DOHH2 (cell line): ENCODE results near the gene NUDT16.

Experiments used
- CTCF ChIP-seq: fragments of 200-600 bp; sonication (generic); IDR thresholded peaks from one replicate; pipeline ENCODE4 v1.5.1; 2014; ENCODE audit warnings: antibody characterized with exemption, mild to moderate bottlenecking, low read depth, low read length; ENCODE audit not compliant: poor library complexity, severe bottlenecking
- EZH2phosphoT487 ChIP-seq: fragments of 200-600 bp; sonication (generic); IDR thresholded peaks from 2 replicates; pipeline ENCODE4 v1.6.1; 2017; ENCODE audit warnings: borderline replicate concordance, mild to moderate bottlenecking, antibody characterized with exemption, low read length, moderate library complexity, mixed read lengths

- TF ChIP-seq CTCF (no peak), EZH2phosphoT487 (no peak)
Observed at GRCh38 chr3:131371688-131372066, 9.9 kb upstream of the NUDT16 start.
